ENCODE data around the gene KIAA1586.
"Not testable (repeated sequence)": the region's sequence is repeated elsewhere in the genome, so short reads cannot be mapped to it uniquely, and the experiment has no call there.

Gene KIAA1586, protein sequence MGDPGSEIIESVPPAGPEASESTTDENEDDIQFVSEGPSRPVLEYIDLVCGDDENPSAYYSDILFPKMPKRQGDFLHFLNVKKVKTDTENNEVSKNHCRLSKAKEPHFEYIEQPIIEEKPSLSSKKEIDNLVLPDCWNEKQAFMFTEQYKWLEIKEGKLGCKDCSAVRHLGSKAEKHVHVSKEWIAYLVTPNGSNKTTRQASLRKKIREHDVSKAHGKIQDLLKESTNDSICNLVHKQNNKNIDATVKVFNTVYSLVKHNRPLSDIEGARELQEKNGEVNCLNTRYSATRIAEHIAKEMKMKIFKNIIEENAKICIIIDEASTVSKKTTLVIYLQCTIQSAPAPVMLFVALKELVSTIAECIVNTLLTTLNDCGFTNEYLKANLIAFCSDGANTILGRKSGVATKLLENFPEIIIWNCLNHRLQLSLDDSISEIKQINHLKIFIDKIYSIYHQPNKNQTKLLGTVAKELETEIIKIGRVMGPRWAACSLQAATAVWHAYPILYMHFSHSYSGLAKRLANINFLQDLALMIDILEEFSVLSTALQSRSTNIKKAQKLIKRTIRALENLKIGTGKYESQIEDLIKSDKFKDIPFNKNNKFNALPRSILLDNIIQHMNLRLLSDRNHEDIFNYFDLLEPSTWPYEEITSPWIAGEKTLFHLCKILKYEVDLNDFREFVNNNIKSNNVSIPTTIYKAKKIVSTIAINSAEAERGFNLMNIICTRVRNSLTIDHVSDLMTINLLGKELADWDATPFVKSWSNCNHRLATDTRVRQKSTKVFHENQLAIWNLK

DNA sequence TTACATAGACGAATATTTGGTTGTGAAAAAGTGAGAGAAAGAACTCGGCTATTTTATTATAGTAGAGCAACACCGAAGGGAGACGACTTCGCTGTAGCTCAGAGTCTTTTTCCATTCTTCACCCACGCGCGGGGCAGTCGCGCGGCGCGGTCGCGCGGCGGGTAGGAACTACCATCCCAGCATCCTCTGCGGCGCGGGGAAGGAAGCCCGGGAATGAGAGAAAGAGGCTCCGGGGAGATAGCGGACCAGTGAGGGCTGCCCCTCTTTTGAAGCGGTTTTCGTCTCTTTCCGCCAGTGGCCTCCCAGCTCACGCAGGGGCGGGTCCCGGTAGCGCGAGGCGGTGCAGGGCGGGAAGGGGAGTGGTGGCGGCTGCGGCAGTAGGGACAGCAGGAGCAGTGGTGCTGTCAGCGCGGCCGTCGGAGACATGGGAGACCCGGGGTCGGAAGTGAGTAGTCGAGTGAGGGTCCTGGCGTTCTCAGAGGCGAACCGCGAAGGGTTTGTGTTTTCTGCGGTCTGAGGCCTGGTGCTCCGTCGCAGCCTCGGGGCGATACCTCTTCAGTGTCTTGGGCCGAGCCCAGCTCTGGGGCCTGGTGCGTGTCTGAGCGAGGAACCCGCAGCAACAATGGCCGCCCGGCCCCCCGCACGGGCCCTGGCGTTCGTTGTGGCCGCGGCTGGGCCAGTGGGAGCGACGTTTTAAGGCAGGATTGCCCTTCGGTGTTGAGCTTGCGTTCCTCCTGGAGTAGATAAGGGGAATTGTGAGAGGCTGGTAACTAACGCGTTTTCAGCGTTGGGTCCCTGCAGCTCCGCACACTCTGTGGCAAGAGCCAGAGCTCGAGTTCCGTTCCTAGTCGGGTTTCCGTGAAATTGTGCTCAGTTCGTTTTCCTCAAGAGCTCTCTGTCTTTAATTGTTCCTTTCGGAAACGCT, at the start of gene KIAA1586:
KIAA1586 (plus strand) TSS at position 362 of the 925 bp plus-strand sequence; CDS start at position 425, 63 bp downstream.
- peak; percentile 90 to 93 for DNase-seq

DNA sequence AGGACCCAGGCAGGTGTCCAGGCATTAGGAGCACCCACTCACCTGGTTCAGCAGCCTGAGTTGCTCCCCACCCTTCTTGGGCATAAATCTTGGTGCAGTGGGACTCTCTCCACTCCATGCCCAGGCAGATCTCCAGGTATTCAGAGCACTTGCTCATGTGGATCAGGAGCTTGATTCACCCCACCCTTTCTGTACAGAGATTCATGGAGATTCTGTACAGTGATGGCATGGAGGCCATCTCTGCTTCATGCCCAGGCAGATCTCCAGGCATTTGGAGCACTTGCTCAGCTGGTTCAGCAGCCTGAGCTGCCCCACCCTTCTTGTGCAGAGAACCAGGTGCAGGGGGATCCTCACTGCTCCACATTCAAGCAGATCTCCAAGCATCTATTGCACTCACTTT, 47.4 kb upstream of the KIAA1586 start:
- DNase-seq, result no peak

DNA sequence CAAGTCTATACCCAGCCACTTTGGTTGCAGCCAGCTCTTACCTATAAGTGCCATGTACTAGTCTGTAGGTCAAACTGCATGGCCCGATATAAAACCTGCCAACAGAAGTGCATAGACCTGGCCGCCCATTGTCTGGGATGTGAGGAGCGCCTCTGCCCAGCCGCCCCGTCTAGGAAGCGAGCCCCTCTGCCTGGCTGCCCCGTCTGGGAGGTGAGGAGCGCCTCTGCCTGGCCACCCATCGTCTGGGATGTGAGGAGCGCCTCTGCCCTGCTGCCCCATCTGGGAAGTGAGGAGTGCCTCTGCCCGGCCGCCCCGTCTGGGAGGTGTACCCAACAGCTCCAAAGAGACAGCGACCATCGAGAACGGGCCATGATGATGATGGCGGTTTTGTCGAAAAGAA, 46.7 kb upstream of the KIAA1586 start:
- not testable (repeated sequence) for DNase-seq

DNA sequence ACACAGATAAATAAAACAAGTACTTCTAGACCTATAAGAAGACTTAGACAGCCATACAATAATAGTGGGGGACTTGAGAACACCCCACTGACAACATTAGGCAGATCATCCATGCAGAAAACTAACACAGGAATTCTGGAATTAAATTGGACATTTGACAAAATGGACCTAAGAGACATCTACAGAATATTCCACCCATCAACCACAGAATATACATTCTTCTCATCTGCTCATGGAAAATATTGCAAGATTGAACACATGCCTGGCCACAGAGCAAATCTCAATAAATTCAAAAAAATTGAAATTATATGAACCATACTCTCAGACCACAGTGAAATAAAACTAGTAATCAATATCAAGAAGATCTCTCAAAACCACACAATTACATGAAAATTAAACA, 44.3 kb upstream of the KIAA1586 start:
- no peak for DNase-seq

DNA sequence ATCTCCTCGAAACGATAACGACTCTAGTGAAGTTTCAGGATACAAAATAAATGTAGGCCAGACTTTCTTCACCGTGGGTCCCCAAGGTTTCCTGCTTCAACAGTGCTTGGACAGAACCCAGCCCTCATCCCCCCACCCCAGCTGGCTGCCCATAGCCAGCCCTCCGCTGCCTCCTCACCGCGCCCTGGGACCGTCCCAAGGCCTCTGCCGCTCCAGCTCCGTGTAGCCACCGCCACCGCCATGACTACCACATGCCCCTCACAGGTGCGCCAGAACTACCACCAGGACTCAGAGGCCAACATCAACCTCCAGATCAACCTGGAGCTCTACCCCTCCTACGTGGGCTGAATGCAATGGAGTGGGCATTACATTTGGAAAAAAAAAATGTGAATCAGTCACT, 42.2 kb upstream of the KIAA1586 start:
- no peak for DNase-seq

DNA sequence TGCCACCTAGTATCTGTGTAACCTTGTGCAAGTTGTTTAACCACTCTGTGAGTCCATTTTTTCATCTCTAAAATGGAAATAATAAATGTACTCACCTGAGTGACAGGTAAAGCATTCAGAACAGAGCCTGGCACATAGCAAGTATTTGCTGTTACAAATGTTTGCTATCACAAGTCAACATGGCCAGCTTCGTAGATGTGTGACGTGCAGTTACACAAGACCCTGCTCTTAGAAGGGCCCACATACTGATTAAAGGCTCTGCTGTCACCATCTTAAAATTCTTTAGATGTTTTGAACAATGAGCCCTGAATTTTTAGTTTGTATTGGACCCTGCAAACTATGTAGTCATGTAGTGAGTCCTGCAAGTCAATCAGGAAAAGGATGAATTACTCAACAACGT, 40.4 kb upstream of the KIAA1586 start:
- DNase-seq, result no peak

DNA sequence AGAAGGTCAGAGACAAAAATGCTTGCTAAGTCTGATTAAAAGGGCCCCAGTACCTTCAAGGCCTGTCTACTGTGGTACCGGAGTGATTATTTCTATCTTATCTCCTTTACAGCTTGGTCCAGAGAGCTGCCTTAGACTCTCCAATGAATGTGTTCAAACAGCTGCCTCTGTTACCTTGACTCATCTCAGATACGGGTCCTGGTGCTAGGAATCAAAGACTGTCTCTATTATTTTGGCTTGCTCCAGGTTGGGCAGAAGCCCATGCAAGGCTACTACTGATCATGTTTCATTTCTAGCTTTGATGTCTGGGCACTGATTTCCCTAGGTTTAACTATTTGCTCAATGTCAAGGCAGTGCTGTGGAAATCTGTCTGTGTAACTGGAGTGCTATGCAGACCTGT, 38.4 kb upstream of the KIAA1586 start:
- not testable (repeated sequence) for DNase-seq

DNA sequence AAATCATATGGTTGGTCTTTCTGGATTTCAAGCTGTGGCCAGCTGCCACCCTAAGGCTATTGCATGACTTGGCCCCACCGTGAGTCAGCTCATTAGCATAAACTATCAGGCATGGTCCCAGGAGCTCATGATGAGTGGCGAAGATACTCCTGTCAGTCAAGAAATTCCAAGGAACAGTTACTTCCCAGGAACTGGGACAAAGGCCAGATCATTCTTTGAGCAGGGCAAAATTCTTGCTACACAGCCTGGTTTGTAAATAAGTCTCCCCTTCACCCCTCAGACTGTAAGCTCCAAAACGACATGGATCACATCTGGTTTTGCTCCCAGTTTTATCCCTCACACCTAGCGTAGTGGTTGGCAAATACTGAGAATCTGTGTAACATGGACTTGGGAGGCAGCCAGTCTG, 33.0 kb upstream of the KIAA1586 start:
- no peak for DNase-seq

DNA sequence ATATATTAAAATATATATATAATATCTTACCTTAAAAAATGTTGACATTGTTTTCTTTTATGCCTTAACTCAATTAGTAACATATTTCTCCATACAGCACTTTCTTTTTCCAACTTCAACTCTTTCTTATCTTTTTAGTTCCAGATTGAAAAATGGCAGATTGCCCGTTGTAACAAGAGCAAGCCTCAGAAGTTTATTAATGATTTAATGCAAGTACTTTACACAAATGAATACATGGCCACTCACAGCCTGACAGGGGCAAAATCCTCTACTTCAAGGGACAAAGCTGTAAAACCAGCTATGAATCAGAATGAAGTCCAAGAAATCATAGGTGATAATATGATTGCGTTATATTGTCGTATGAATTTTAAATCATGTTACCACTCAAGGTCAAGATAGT, 29.4 kb upstream of the KIAA1586 start:
- no peak for DNase-seq

DNA sequence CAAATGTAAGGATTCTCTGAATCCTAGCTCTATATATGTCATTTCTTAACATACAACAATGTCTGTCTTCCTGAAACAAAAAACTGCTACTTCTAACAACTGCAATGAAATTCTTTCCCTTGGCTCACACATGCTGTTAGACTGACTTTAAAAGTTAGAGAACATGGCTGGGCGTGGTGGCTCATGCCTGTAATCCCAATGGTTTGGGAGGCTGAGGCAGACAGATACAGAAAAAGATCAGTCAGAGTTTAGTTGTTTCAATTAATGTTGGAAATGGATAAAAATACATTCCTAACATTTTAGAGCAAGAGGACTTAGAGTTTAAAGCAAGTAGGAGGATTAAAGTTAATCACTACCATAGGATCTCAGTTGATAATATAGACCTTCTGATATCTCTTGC, 28.7 kb upstream of the KIAA1586 start:
- no peak for DNase-seq

DNA sequence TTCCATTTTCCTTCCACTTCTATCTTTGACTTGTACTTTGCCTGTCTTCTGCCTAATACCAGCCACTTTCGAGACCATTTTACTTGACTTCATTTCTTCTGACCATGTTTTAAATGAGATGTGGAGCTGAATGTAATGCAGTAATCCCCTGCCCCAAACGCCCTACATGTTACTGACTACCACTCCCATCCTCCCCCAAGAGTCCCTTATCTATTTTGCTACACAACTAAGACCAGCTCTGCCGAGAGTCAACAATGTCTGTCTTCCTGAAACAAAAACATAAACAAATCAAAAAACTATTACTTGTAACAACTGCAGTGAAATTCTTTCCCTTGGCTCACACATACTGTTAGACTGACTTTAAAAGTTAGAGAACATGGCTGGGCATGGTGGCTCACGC, 27.1 kb upstream of the KIAA1586 start:
- DNase-seq, result no peak

DNA sequence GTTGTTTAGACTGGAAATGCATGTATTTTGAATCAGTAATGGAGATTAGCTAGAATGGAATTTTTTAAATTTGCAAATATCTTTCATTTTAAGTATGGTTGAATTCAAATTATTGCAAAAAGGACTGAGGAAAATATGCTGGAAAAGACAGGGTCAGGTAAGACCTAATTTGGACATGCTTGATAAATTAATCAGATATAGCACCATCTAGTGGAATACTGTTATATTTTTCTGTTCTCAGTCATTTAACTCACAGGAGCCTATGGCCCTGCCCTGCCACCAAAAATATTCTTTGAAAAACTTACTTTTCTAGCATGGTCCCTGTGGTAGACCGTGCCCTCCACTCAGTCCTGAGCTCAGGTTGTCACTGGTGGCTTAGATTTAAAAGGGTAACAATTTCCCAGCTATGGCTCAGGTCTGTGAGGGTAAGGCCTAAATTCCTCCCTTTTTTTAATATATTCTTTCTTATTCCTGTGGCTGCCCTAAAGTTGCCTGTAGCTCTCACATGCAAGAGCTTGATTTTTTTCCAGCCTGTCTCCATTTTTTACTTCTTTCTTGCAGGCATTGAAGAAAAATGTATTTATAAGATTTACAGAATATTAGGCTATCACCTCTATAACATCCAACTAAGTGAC, 25.3 kb upstream of the KIAA1586 start:
- DNase-seq, result peak in 1 of 2 donors; percentile 61

DNA sequence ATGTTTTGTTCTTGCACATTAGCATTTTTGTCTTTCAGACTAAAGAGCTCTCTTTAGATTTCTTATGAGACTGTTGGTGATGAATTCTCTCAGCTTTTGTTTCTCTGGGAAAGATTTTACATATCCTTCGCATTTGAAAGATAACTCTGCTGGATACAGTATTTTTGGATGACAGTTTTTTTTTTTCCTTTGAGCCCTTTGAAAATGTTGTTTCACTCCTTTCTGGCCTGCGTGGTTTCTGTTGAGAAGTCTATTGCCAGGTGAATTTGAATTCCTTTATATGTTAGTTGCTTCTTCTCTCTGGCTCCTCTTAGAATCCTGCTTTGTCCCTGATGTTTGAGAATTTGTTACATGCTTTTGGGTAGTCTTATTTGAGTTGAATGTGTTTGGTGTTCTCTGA, 22.2 kb upstream of the KIAA1586 start:
- DNase-seq, result no peak

DNA sequence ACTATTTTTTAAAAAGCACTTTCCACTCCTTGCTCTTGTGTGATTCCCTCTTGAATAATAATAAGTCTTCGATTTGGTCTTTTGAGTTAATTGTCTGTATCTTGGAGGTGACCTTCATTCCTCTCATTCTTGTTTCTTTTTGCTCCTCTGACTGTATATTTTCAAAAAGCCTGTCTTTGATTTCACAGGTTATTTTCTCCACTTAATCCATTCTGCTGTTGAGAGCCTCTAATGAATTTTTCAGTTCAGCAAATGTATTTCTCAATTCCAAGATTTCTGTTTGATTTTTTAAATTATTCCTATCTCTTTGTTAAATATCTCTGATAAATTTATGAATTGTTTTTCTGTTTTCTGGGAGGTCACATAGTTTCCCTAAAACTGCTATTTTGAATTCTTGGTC, 21.7 kb upstream of the KIAA1586 start:
- DNase-seq, result no peak

DNA sequence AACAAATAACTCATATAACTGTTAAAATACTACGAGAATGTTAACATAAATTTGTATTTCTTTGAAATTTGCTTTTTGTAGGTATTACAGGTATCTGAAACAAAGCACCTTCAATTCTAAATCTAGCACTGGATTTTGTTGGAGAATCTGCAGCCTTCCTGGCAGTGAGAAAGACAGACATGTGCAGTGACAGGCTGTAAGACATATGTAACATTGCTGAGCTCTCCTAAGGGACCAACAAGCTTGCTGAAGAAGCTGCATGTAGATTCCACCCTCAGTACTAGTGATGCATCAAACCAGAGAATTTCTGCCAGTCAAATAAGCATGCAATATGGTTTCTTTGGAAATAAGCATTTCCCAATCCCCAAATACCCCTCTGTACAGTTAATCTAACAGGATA, 20.5 kb upstream of the KIAA1586 start:
- no peak for DNase-seq

DNA sequence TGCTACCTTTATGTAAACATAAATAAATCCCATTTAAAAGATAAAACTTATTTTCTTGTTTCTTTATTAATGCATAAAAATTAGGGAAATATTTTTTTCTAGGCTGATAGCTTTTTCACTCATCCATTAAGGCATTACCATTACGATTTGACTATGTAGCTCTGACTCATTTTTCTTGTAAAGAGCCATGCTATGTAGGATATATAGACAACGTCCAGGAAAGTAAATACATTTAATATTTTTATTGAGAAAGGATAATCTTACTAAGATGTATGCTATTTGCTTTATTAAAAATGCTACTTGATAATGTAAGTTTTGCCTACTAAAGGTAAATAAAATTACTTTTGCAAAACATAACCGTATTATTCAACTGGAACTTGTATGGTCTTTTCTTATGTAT, 19.2 kb upstream of the KIAA1586 start:
- no peak for DNase-seq

DNA sequence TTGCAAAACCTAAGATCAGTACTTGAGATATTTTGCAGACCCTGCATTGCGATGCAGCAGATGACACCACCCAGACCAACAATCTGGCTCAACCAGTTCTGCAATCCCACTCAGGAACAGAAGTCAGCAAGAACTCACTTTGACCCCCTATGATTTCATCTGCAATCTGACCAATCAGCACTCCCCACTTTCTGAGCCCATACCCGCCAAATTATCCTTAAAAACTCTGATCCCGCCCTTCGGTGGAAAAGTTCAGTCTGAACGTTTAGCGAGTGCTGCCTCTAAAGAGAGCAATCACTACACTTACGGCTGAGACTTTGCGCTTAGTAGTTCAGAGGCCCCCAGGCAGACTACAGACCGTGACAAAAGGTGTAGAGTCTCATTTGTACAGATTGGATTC, 17.3 kb upstream of the KIAA1586 start:
- no peak for DNase-seq

DNA sequence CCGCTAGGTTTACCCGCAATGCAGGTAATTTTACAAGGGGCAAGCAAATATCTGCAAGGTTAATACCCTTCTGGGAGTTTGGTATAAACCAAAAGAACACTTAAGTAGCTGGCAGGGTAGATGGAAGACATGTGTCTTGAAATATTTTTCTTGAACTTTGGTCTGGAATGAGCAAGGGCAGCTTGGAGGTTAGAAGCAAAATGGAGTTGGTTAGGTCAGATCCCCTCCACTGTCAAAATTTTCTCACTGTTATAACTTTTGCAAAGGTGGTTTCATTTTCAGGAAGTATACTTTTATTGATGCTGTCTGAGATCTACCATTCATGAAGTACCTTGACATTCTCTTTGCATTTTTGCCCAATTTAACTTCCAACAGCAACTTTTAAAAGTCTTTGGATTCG, 13.3 kb upstream of the KIAA1586 start:
- no peak for DNase-seq

DNA sequence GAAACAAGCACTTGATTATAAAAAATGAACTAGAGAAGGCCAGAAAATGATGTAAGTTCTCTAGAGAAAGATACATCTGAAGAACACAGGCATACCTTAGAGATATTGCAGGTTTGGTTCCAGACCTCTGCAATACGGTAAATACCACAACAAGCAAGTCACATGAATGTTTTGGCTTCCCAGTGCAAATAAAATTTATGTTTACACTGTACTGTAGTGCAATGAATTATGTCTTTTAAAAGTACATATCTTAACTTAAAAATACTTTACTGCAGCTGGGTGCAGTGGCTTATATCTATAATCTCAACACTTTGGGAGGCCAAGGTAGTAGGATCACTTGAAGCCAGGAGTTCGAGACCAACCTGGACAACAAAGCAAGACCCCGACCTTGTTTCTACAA, 10.9 kb upstream of the KIAA1586 start:
- DNase-seq, result no peak

DNA sequence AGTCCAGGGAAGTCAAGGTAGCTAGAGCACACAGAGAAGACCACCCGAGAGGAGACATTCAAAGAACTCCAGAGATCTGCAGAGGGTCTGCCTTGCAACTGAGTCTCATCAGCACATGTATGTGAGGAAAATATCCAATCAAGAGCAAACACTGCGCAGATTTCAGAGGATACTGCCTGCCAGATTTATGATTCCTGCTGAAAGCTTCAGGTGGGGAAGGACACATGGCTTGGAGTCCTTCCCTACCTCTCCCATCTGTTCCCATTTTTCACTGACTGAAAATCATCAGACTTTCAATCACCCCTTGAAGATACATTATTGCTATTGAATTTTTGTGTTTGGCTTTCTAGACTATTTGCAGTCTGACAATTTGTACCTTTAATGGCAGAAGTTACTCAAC, 7.6 kb upstream of the KIAA1586 start:
- DNase-seq, result no peak

DNA sequence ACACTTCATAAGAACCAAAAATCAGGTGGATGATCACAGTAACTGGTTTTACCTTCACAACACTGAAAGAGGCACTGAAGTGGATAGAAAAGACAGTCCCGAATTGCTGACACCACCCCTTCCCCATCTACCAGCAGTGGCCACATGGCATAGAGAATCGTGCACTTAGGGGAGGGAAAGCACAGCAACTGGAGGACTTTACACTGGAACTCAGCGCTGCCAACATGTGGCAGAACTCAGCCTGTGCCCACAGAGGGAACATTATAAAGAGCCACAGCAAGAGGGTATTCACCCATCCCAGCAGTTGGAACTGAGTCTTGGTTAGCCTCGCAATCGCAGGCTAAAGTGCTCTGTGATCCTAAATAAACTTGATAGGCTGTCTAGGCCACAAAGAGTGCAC, 6.5 kb upstream of the KIAA1586 start:
- DNase-seq, result no peak

DNA sequence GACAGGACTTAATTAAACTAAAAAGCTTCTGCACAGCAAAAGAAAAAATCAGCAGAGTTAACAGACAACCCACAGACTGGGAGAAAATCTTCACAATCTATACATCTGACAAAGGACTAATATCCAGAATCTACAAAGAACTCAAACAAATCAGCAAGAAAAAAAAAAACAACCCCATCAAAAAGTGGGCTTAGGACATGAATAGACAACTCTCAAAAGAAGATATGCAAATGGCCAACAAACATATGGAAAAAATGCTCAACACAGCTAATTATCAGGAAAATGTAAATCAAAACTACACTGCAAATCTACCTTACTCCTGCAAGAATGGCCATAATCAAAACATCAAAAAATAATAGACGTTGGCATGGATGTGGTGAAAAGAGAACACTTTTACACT, 2.4 kb upstream of the KIAA1586 start:
- not testable (repeated sequence) for DNase-seq

DNA sequence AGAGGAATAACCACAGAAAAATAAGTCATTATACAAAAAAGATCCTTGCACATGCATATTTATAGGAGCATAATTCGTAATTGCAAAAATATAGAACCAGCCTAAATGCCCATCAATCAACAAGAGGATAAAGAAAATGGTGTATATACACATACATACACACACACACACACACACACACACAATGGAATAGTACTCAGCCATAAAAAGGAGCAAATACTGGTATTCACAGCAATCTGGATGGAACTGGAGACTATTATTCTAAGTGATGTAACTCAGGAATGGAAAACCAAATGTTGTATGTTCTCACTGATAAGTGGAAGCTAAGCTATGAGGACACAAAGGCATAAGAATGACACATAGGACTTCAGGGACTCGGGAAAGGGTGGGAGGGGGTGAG, 1.9 kb upstream of the KIAA1586 start:
- DNase-seq, result no peak

Measured in hippocampal formation (tissue), 2 donors.